ENCODE results near the gene PPP2R2B. TPM values are rescaled to one million over a fixed set of nuclear protein-coding genes. Genes with fewer than 3 reads are reported as not detected.

The PPP2R2B gene
- total RNA-seq, 1 experiment from 2014 or later, result not detected

- CTCF ChIA-PET, result no interaction called here
- Histone ChIP-seq H2AFZ (ENCODE audit: low read length) (no peak overlapping the region), H3K27ac (ENCODE audit: low read length) (no peak overlapping the region), H3K36me3 (ENCODE audit: low read depth, low read length) (no peaks in the 10 kb centered on the region), H3K4me3 (ENCODE audit: low read length) (no peak overlapping the region), H3K4me2 (ENCODE audit: low read length) (no peak overlapping the region), H3K4me1 (ENCODE audit: insufficient read depth, low read length) (peaks cover 6% of the 10 kb centered on the region; the same call in 1 of the 2 replicates), H3K79me2 (ENCODE audit: low read length) (no peaks in the 10 kb centered on the region), H4K20me1 (ENCODE audit: low read length) (no peaks in the 10 kb centered on the region), H3K9me2 (replicated peaks; ENCODE audit: low read length) (no peaks in the 10 kb centered on the region), H3K9ac (ENCODE audit: low read length) (no peak overlapping the region), H3K27me3 (ENCODE audit: low read length) (no peaks in the 10 kb centered on the region), H3K9me3 (ENCODE audit: low read length) (no peaks in the 10 kb centered on the region), H3F3A (ENCODE audit: low read length, unreplicated experiment) (no peaks in the 10 kb centered on the region)
- POLR2A ChIA-PET (ENCODE audit: unreplicated experiment), result no interaction called here
- TF ChIP-seq CTCF (conservative IDR thresholded peaks at IDR 0.05; ENCODE audit: low read depth, low read length) (no peak), EZH2 (IDR thresholded peaks at IDR 0.05; ENCODE audit: low read length, unreplicated experiment) (no peak), EZH2phosphoT487 (IDR thresholded peaks at IDR 0.05; ENCODE audit: borderline replicate concordance, low read length) (no peak)
- no peak for ATAC-seq
- DNase-seq, result no peak
- no TSS peak for BruUV-seq (replicated peaks)
- intact Hi-C loops (cut with micrococcal nuclease), result no loop called here
These were observed 16.4 kb upstream of the PPP2R2B start for GRCh38 chr5:146894753-146895521.

GRCh38 chr5:146893991-146894390, 15.4 kb upstream of the PPP2R2B start:
- CTCF ChIA-PET, result no interaction called here
- no peaks in the 10 kb centered on the region for H3K79me2 ChIP-seq (ENCODE audit: low read length)
- DNase-seq, result no peak

More at GRCh38 chr5:146893991-146894390, 15.4 kb upstream of the PPP2R2B start:
- BruUV-seq (replicated peaks), result no TSS peak
- H3K4me3 ChIP-seq (ENCODE audit: low read length), result no peak overlapping the region
- ATAC-seq, result no peak
- H3K4me1 ChIP-seq (ENCODE audit: insufficient read depth, low read length), result peaks cover 6% of the 10 kb centered on the region; the same call in 1 of the 2 replicates
- intact Hi-C loops (cut with micrococcal nuclease), result no loop called here
- H3K9me3 ChIP-seq (ENCODE audit: low read length), result no peaks in the 10 kb centered on the region
- no peak overlapping the region for H3K9ac ChIP-seq (ENCODE audit: low read length)
- no peak overlapping the region for H3K27ac ChIP-seq (ENCODE audit: low read length)
- no peak overlapping the region for H2AFZ ChIP-seq (ENCODE audit: low read length)
- no peaks in the 10 kb centered on the region for H3K36me3 ChIP-seq (ENCODE audit: low read depth, low read length)
- no peaks in the 10 kb centered on the region for H3K9me2 ChIP-seq (replicated peaks; ENCODE audit: low read length)
- H4K20me1 ChIP-seq (ENCODE audit: low read length), result no peaks in the 10 kb centered on the region
- no peaks in the 10 kb centered on the region for H3K27me3 ChIP-seq (ENCODE audit: low read length)
- no peak overlapping the region for H3K4me2 ChIP-seq (ENCODE audit: low read length)
- H3F3A ChIP-seq (ENCODE audit: low read length, unreplicated experiment), result no peaks in the 10 kb centered on the region
- POLR2A ChIA-PET (ENCODE audit: unreplicated experiment), result no interaction called here
- no peak for TF ChIP-seq CTCF (conservative IDR thresholded peaks at IDR 0.05; ENCODE audit: low read depth, low read length)
- TF ChIP-seq EZH2phosphoT487 (IDR thresholded peaks at IDR 0.05; ENCODE audit: borderline replicate concordance, low read length), result no peak
- TF ChIP-seq EZH2 (IDR thresholded peaks at IDR 0.05; ENCODE audit: low read length, unreplicated experiment), result no peak

Data from PC-3 (cell line).